HG03135 (cell line): ENCODE data around the gene SNX20.

Source experiments
- ATAC-seq: cut with Tn5 transposase; IDR thresholded peaks from one replicate; pipeline ENCODE4 v1.9.1; 2021; ENCODE audit warnings: mild to moderate bottlenecking, moderate library complexity; ENCODE audit not compliant: unreplicated experiment

The SNX20 gene

DNA sequence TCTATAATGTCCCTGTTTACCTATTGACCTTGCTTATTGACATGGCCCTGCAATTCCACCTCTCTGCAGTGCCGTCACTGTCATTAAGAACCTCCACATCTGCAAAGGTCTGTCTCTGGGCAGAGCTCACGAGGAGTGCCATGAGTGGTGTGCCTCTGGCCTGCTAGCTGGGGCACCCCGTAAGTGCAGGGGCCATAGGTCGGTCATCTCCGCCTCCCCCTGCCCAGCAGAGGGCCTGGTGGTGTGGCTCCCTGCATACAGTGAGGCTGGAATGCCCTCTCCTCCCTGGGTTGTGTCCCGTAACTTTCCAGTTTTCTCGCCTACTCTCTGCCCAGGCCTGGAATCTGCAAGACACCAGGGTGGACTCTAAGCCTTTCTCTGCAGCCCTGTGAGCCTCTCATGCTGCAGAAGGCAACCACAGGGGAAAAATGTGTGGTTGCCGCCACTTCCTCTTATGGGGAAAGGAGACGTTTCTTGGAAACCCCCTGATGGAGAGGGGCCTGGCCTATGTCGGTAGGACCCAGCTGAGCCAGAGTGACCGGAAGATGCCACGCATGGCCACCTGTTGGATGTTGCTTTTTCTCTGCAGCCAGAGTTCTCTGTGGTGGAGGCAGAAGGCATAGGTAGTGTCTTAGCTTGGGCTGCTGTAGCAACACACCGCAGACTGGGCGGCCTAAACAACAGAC lies 2.7 kb upstream of the SNX20 start:
- ATAC-seq: peak; percentile 58

DNA sequence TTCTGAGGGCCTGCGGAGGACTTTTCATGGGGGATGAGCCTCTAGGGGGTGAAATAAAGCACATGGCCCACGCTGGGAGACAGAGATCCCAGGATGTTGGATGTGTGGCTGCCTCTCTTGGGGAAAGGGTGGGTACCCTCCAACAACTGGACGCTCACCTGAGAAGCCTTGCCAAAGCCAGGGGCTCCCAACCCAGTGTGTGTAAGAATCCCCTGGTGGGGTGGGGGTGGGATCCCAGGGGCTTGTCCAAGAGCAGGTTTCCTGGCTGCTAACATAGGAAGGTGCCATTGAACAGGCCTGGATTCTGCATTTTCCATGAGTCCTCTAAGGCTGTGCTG lies 587 bp downstream of the SNX20 start:
- no peak for ATAC-seq

DNA sequence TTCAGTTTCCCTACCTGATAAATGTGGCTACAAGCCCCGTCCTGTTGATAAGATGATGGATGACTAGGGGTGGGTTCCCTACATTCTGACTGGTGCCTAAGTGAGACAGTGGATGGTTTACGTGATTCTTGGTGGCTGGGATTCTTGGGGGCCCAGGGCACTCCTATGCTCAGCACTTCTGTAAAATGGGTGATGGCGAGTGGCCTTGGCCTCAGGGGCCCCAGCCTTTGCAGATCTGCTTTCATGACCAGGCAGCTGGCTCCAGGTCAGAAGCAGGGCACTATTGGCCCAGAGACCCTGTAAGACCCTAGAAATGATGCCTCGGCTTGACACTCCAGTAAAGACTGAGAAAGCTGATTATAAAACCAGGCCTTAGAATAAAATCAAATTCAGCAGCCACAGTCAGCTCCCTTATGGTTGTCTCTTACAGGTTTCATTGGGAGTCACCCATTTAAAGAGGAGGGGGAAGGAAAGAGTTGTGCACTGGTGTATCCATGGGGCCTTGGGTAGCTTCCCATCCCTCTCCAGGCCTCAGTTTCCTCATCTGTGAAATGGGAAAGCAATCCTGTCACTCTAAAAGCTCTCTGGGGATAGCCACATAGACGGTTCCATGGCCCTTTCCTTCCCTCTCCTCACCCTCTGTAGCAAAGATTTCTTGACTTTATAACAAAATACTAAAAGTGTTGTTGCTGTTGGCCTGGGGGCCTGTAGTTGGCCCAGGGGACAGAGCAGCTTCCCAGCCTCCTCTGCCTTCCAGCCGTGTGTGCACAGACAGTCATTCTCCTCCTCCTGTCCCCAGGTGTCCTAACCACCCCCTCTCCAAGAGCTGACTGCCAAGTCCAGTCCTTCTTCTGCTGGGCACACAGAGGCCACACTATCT lies 1.2 kb downstream of the SNX20 start:
- ATAC-seq: no peak

DNA sequence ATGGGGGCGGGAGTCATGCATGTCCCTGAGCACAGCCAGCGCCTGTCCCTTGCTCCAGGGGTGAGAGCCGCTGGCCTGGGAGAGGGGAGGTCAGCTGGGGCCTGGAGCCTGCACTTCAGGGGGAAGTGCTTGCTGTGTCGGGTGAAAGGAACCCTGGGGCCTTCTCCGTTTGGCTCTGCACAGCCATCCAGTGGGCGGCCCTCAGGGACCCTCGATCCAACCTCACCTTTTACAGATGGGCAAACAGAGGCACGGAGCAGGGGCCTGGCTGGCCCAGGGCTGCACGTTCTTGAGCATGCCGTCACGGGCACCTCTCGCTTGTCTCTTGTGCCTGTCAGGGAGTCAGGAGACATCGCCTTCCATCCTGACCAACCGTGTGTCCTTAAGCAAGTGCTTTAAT lies 1.8 kb downstream of the SNX20 start:
- no peak for ATAC-seq

DNA sequence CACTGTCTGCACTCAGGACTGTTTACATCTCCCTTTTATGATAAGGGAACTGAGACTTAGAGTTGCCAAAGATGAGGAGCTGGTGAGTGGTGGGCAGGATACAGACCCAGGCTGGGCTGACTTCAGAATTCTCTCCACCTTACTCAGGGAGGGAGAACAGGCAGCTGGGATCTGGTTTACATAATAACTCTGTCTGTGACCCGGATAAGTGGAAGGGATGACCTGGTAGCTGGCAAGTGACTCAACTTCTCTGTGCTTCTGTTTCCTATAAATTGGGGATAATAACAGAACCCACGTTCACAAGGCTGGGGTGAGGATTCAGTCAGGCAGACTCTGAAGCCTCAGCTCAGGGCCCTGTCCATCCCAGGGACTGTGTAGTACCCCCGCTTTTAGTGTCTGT lies 2.6 kb downstream of the SNX20 start:
- ATAC-seq: no peak

DNA sequence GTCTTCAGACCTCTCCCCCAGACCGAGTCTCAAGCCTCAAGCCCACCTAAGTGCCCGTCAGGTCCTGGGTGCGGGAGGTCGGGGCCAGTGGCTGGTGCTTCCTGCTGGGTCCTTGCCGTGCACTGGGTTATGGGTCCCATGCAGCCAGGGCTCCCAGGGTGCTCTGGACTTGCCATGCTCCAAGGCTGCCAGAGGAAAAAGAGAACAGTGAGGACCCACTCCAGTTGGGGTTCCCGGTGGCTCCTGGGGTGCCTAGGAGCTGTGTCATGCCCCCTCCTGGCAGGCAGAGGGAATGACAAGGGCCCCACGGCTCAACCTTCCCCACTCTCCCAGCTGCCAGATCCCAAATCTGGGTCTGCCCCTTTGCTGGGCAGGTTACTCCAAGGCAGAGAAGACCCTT lies 3.8 kb downstream of the SNX20 start:
- ATAC-seq: no peak

DNA sequence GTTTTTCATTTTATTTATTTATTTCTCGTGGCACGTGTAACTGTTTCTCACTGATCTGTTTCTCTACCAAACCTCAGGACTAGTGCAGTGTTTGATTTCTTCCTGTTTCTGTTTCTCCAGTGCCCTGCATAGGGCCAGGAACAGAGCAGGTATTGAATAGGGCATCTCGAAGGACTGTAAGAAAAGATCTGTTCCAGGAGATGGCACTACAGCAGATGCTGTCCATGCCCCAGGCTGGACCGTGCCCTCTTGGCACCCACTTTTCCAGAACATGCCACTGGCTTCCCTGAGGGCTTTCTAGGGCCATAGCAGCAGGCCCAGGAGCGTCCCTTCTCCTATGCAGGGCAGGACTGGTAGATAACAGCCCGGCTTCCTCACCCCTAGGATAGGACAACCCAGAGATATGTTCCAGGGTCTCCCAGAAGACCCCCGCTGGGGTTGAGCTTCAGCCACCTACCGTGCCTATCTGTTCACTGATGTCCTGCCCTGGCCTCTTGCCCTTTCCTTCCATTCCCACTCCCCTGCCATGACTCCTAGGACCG lies 4.4 kb downstream of the SNX20 start:
- ATAC-seq: no peak

DNA sequence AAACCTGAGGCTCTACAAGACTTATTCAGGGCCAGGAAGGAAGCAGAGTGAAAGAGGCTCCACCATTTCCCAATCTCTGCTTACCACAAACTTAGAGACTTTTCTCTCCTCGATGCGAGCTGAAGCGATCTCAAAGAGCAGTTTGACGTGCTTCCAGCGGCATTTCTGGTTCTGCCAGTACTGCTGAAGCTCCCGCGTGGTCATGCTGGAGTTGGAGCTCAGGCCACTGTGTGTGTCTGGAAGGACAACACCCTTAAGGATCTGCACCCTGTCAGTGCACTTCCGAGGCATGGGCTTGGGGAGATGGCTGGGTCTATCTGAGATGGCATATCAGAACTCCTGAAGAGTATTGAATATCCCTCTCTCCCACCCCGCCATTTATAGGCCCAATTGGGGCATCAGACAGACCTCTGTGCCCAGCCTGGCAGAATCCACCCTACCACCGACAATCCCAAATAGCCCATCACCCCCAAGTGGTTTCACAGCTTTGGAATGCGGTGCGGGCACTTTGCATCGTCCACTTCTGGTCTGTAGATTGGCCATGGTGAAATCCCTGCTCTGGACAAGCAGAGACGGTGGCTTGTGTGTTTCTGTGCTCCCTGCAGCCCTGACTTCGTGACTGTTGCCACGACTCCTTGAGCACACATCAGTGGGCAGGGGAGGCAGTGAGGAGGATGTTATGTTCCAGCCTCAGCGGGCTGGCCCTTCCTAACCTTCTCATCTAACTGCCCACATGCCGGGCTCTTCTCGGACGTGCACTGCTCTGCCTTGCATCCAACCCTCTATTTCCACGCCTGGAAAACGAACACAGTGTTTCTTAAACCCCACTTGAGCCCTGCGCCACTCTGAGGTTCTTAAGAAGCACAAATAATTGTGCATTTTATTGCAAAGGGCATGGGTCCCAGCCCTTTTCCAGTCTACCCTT lies 5.2 kb downstream of the SNX20 start:
- no peak for ATAC-seq

DNA sequence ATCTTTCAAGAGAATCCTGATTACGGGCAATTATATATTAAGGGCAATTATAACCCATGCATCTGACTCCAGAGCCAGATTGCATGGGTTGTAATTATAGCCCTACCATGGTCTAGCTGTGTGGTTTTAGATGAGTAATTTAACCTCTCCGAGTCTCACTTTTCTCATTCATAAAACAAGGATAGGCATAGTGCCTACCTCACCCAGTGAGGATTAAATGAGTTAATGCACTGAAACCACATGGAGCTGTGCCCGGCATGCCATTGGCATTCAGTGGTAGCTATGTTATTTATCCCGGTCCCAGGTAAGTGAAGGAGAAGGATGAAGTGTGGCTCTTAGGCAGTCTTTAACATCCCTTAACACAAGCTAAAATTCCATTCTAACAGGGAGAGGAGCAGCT lies 6.3 kb downstream of the SNX20 start:
- ATAC-seq: no peak

DNA sequence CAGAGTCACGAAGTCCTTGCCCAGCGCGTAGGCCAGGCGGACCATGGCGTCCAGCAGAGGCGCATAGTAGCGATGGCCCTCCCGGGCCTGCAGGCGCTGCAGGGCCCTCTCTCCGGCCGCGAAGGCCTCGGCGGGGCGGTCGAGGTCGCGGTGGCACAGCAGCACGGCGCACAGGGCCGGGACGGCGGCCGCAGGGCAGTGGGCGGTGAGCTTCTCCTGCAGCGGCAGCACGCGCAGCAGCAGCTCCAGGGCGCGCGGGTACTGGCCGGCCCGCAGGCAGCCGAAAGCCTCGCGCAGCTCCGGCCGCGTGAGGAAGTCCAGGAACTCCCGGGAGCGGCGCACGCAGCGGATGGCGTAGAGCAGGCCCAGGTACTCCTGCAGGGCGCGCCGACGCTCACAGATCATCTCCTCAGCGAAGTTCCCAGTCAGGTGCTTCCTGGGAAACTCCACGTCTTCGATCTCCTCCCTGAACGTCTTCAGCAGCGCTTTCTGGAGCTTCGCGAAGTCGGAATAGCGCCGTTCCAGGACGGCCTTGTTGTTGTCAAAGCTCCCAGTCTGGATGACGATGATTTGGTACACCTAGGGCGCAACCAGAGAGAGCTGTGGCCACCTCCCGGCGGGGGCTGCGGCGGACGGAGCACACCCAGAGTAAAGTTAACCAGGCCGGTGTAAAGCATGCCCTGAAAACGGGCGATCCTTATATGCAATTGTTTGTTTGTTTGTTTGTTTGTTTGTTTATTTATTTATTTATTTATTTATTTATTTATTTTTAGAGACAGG lies 7.4 kb downstream of the SNX20 start:
- ATAC-seq: no peak

DNA sequence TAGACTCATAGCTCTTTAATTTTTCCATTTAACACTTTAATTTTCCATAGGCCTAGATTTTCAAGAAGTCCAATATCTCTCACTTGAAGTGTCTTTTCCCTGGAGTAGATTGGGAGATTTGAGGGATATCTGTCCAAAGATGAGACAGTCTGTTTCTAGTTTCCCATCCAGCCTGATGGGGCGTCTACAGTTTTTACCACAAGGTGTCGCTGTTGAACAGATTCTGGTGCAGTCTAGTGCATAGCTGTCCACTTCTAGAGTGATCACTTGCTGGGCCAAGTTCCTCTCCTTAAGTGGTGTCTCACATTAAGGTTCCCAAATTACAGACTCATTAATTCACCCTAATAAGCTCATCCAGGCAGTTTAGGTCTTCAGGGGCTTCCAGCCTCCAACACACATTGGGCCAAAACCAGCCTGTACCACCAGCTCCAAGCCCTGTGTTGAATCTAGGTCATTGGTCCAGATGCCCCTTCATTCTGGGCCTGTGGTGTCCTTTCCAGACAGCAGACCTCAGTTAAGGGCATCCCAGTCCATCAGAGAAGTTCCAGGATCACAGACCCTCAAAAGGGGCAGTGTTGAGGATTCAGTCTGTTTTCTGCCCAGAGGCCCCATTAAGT lies 9.4 kb downstream of the SNX20 start:
- ATAC-seq: no peak

DNA sequence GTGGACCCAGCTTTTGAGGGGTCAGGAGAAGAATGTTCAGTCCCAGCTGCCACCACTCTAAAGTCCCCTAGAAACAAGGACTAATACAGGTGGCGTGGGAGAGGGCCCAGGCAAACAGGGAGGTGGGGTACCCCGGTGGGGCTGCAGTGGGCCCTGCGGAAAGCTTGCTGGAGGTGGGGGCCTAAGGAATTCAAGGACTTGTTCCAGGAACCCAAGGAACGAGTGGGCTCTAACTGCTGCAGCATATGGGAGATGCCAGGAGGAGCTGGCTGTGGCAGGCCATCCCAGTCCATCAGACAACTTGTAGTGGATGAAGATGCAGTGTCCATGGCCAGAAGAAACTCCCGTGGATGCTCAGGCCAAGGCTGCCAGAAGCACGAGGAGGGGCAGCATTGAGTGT lies 10.6 kb downstream of the SNX20 start:
- no peak for ATAC-seq

DNA sequence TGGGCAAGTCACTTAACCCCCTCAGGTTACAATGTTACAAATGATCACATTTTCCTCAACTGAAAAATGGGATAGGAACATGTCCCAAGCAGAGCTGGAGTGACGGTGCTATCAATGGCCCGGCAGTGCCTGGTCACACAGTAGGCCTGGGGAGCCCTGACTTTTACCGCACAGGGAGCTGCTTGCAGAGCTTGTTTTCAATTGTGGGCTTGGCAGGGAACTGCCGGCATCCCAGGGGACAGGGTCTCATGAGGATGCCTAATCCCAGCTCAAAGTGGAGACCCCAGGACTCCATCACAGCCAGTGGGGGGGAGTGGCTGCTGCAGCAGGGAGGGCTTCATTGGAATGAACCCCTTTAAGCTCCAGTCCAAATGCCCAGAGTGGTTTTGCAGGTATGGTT lies 11.4 kb downstream of the SNX20 start:
- no peak for ATAC-seq

DNA sequence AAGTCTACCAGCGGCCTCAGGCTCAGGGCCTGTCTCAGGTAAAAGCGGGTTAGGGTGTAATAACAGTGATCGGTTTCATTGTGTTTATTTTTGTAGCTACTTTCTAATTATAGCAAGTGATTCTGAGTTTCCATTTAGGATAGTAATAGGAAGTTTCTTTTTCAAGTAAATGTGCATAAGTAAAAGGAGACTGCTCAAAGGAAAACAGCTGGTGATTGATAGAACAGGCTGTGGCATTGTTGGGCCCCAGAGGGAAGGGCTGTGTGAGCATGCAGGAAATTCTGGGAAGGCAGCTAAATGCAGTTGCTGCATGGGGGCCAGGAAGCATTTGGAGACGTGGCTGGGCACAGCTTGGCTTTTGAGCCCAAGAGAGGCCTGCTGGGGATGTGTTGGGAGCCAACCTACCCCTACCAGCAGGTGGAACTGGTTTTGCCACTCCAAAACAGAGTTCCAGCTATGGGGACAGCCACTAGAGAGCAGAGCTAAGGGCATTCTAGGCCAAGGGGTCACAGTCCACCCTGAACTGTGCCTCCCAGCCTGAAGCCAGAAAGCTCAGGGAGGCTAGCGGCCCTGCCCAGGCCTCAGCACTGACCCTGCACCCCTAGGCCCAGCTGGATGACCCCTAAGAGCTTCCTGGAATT lies 12.6 kb downstream of the SNX20 start:
- ATAC-seq: no peak

DNA sequence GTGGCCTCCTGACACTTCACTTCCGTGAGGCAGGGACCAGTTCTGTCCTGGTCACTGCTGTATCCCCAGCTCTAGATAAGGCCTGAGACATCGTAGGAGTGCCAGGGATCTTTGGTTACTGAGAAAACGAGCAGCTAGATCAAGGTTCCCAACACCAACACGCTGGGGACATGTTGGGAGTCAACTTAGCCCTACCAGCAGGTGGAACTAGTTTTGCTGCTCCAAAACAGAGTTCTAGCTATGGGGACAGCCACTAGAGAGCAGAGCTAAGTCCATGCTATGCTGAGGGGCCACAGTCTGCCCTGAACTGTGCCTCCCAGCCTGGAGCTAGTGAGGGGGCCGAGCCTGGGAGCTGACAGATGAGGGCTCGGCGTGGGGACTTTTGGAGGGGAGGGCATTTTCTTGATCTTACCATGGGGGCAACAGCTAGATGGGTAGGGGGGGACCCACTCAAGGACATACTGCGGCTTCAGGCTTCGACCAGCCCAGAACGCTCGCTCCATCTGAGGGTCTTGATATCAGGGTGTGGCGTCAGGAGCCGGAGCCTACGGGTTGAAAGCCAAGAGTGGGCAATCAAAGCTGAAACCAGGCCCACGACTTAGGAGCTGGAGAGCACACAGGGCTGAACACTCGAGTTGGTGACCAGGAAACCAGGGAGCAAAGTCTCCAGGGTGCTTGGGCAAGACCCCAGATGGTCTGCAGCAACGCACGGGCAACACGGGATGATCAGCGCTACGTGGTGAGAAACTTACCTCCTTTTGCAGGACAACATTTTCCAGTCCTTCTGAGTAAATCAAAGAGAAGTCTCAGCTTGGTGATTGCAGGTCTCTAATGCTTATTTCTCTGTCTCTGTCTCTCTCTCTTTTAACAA lies 13.4 kb downstream of the SNX20 start:
- ATAC-seq: no peak

DNA sequence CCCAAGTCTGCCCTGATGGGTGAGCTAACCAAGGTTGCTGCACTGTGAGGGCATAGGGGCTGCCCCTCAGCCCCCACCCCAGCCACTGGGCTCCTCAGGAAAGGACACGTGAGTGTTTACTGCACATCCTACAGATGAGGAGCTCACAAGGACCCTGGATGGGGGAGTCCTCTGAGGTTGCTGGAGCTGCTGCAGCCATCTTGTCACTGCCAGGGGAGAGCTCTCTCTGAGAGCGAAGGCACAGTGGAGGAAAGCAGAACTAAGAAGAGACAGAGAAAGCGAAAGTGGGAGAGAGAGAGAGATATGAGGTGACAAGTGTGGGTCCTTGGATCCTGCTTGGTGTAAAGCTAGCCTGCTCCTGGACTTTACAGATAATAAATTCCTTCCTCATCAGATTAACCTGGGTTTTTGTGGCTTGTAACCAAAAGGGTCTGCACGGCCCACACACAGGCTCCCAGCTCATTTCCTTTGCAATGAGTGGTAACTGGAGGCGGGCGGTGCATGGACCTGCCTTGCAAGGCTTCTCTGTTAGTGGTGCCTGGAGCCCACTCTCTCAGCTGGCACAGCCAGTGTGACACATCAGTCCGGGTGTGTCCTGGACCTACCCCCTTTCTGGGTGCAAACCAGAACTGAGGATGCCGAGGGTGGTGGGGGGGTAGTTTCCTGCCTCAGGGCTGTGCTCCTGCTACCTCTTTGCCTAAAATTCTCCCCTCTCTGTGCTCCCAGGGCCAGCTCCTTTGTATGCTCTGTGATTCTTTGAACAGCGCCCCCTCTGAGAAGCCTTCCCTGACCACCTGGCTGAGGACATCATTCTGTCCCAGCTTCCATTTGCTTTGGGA lies 14.2 kb downstream of the SNX20 start:
- peak; percentile 75 for ATAC-seq

DNA sequence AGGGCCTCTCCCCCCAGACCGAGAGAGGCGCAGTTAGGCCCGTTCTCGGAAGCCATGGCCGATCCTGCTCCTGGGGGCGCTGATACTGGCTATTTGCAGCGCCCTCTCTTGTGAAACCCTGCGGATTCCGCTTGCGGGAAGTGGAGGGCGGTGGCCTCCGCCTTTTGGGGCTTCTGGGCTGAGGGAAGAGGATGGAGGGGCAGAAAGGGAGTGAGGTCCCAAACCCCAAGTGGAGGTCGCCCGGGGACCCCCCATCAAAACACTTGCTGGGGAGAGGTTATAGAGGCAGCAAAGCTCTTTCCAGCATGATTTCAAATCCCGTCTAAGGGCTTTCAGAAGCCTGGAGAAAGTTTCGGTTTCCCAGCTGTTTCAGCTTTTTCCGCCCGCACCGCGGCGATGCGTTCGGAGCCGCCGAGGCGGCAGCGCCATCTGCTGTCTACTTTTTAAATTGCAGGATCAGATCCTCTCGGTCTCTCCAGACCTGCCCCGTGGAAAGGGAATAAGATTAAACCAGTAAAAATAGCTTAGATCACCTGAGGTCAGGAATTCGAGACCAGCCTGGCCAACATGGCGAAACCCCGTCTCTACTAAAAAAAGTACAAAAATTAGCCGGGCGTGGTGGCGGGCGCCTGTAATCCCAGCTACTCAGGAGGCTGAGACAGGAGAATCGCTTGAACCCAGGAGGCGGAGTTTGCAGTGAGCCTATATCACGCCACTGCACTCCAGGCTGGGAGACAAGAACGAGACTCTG lies 15.8 kb downstream of the SNX20 start:
- ATAC-seq: no peak
